Measurements from ENCODE around the gene PTPRM.

The PTPRM gene

DNA sequence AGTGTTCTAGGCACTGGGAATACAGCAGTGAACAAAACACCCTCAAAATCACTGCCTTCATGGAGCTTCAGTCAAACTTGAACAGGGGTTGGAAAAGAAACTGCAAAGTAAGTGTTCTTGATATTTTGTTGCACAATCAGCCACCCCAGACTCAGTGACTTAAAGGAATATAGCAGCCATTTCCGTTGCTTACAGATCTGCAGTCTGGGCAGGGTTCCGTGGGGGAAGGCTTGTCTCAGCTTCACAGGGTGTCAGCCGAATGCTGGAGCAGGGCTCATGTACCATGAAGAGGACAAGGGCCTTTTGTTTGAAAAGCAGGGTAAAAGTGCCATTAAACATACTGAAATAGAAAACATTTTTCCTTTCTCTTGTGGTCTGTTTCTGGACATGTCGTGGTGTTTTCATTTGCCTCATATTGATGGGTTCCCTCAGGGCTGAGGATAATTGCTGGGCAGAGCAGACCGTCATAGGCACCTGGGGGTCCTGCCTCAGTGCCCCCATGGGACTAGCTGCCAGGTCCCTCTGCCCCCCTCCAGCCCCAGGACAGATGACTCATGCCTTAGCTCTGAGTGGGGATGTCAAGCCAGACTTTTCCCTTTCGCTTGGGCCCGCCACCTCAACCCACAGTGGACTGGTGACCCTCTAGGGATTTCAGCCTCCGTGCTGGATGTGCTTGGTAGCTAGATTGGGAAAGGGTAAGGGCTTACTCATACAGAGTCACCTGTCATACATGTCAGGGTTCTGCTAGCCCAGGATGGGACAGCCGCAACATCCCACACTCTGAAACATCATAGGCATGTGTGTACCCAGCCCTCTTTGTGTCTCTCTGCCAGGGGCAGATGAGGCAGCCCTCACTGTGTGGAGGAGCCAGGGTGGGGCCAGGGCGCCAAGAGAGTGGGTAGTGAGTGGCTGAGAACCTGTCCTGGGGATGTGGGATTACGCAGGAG lies 96.5 kb downstream of the PTPRM start:
- DNase-seq, result no peak

DNA sequence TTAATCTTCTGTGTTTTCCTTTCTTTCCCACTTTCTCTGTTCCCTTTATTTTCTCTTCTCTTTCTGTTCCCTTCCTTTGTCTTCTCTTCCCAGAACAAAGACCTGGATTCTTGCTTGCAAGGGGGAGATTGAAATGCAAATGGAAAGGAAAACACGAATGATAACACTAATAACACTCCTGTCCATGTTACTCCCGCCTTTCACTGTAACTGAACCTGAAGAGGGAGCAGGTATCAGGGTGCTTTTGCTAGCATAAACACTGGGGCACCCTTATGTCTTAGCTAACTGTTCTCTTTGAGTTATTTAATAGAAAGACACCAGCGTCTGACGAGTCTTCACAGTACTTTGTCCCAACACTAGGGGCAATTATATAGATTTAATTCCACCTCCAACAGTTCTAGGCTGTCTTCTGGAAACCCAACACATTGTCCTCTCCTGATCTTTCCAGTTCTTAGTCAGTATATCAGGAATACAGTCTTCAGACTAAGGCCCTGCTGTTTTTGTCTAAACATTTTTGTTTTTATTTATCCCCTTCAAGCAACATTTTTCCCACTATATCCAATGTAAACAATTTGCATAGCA lies 99.2 kb downstream of the PTPRM start:
- DNase-seq, result no peak

DNA sequence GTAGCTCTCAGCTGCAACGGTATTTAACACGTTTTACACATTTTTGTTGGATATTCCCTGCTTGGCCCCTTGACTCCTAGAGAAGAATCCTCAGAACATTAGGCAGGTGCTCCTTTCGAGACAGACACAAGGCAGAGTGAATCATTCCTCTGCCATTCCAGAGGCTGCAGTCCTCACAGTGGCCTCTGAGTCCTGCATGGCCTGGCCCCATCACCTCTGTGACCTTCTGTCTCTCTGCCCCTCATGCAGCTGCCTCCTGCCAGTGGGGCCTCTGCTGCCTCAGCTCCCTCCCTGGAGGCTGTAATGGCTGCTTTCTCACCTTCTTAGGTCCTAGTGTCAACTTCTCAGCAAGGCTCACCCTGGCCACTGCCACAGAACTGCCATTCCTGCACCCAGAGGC lies 101.3 kb downstream of the PTPRM start:
- DNase-seq, result no peak

DNA sequence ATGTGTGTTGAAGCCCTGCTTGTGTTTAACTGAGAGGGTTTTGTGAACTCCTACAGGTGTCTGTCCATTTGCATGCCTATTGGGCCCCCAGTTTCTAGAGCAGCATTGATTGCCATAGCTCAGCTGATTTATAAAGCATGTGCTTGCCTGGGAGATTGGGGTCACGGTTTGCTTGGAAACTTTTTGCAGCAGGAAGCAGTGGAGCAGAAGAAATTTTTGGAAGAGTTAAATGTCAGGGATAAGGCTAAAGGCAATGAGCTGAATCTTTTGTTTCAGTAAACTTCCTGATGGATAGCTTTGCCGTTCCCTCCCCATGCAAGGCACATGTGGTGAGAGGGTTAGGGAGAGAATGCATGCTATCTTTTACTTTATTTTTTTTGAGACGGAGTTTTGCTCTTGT lies 102.2 kb downstream of the PTPRM start:
- DNase-seq, result no peak

DNA sequence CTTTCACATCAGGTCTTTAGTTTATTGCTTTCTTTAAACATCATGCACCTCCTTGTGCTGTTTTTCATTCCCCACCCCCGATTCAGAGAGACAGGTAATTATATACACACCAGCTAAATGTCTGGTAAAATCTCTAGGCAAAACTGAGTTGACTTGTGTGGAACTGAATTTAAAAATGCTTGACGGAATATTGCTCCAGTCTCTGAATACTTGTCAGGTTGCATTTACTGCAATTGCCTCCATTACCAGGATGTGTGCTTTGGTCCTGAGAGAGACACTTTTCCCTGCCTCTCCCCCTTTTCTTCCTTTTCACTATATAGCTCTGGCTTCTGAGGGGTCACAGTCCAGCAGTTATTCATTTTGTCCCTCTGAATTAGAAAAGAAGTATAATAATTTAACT lies 104.0 kb downstream of the PTPRM start:
- no peak for DNase-seq

DNA sequence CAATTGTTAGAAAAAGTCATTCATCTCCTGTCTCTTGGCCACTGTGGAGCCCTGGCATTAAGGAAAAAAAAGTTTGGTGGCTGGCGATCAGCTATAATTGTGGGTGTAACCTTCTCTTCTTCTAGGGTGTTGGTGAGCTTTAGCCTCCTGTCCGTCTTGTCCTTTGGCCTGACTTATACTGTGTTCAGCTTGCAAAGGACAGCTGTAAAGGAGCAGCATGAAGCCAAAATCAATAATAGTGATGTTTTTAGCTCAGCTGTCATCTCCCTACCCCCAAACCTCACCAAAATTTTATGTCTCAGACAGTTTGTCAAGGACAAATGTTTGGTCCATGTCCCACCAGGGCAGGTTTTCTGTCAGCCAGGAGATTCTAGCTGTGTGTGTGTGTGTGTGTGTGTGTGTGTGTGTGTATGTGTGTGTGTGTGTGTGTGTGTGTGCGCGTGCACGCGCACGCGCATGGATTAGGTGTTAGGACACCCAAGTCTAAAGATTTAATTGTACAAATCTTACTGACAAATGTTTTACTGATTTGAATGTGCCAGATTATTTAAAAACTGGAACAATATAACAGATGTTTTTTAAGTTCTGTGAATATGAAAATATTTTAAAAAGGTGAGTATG lies 109.2 kb downstream of the PTPRM start:
- DNase-seq, result no peak

DNA sequence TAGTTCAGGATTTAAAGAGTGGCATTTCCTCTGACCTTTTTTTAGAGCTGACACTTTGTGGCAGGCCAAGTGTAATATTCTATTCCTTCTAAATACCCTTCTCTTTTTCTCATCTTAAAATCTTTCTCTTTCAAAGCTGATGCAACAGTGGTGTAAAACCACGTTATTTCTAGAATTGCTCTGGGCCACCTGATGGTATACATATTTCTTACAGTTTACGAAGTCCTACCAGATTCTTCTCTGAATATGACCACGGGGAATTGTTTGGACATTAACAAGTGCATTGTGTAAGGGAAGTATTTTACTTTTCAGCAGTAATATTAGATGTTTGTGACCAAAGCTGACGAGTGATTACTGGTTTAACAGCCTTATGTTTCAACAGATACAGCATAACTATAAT lies 109.9 kb downstream of the PTPRM start:
- DNase-seq, result no peak

DNA sequence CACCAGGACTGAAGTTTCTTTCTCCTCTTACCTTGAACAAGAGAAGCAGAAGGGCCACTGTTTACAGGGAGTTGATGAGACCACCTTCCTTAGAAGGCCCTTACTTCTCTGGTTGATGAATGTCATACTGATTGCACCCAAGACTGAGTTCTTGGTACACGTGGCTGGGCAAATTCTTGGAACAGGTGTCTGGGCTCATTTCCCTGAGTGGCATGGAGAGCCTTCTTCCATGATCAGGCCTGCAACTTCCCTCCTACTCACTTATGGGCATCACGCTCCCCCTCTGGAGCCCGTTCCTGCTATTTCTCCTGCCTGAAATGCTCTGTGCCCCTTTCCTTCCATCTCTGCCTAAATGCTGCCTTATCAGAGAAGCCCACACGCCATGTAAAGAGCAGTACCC lies 110.3 kb downstream of the PTPRM start:
- DNase-seq, result no peak

DNA sequence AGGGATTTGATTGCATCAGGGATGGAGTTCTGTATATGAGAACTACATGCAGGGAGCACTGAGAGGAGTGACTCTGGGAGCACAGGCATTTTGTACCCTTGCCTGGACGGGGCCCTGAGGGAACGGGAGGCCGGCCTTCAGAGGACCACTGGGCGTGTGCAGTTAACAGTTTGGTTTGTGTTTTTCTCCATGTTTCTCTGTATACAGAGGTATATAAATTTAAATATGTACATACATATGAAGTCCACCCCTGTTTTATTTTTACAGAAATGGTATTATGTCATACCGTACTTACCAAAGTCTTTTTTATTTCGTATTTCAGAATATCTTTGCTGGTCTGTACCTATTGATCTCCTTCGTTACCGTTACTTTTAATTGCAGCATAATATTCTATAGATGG lies 111.3 kb downstream of the PTPRM start:
- no peak for DNase-seq

DNA sequence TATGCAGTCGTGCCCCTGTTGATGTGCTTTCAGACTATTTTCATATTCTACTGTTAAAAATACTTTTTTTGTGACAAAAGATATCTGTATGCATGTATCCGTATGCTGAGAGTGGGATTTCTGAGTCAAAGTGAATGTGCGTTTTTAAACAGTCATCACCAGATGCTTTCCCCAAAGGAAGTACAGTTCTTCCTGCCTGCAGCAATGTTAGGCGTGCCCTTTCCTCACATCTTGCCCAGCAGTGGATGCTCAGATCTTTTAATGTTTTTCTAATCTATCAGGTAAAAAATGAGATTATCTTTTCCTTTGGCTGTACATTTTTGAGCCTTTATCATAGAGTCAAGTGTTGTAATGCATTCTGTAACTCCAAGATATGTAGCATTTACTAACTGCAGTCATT lies 111.7 kb downstream of the PTPRM start:
- DNase-seq, result no peak

DNA sequence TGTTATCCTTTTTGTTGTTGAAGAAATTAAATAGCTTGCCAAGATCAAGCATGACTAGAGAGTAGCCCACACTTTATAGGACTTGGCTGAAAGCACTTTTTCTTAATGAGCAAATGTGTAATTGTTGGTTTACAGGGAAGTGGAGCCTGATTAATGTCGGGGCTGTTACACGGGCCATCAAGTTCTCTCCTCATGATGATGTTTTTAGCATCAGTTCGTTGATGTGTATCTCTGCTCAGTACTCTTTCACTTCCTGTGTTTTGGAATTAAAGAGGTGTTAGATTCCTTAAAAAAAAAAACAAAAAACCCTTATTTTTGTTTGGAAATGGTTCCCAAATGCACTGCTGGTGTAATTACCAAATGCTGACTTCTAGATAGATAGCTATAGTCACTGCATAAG lies 114.2 kb downstream of the PTPRM start:
- no peak for DNase-seq

DNA sequence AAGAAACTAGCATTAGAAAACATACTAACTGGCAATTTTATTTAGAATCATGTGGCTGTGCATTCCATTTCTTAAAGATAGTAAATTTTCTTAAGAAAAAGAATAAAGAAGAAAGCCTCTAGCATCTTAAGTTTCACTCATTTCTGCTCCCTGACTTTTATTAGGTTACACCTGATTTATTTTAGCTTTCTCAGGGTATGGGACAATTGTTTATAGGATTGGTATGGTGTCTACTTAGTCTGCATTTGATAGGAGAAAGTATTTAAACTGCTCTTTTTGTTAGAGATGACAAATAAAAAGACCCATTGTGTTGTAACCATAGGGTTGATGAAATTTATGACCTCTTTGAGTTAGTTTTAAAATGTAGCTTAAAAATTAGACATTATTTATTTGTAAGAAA lies 115.2 kb downstream of the PTPRM start:
- DNase-seq, result no peak

DNA sequence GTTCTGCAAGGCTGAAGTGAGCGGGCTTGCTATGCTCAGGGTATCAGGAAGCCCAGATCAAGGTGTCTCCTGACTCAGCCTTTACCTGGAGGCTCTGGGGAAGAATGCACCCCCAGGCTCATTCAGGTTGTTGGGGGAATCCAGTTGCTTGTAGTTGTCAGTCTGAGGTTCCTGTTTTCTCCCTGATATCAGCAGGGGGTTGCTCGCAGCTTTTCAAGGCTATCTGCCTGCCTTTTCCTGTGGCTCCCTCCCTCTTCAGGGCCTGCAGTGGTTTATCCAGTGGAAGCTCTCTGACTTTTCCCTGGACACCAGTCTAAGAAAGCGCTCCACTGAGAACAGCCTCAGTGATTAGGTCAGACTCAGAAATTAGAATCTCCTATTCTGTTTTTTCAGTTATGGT lies 116.6 kb downstream of the PTPRM start:
- DNase-seq, result no peak

DNA sequence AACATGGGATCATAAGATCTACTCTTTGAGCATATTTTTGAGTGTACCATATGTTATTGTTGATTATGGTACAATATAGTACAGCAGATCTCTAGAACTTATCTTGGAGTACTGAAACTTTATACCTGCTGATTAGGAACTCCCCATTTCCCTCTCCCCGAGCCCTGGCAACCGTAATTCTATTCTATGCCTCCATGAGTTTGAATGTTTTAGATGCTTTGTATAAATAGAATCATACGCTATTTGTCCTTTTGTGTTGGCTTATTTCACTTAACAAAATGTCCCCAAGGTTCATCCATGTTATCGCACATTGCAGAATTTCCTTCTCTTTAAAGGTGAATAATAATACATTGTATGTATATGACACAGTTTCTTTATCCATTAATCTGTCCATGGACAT lies 117.2 kb downstream of the PTPRM start:
- no peak for DNase-seq

DNA sequence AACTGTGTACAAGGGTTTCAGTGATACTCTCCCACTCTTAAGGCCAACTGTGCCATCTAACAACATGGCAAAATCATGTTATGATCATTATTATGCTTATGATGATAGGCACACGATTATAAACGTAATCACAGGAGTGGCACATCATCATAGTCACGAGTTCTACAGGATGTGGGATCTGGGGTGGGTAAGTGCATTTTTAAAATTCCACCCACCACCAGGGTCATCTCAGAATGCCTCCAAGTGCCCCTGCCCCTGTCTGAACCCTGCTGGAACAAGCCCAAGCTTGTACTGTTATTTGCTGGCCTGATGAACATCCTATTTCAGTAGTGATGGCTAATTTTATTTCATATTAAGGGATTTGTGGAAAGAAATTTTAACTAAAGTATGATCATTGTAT lies 117.8 kb downstream of the PTPRM start:
- no peak for DNase-seq

DNA sequence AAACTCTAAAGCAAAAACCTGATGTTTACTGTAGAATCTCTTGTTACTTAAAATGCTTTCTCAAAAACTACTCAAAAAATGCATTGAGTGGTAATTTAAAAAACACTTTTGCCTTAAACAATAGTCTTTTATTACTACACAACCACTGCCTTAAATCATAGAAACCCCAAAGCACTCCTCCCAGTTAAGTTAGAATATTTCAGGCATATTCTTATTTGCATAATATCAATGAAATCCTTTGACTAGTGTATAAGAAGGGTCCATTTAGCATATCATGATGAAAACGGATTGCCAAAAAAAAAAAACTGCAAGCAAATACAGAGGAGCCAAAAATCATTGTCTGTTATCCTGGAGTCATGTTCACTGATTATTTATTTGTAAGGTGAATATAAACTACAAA lies 119.2 kb downstream of the PTPRM start:
- no peak for DNase-seq

DNA sequence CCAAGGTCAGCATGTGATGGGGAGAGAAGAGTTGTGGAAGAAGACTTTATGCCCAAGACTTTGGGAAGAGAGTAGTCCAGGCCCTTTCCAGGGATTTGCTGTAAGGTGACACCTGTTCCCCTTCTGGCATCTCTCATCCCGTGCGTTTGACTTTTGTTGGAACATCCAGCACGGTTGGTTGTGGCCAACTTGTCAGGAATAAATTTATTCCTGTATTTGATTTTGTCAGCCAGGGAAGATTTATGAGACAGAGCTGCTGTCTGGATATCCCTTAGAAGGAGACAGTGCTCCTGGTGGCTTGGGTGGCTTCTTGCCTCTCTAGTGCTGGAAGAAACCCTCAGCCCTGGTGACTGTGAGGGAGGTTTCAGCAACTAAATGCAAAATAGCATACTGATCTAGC lies 121.5 kb downstream of the PTPRM start:
- DNase-seq, result no peak

DNA sequence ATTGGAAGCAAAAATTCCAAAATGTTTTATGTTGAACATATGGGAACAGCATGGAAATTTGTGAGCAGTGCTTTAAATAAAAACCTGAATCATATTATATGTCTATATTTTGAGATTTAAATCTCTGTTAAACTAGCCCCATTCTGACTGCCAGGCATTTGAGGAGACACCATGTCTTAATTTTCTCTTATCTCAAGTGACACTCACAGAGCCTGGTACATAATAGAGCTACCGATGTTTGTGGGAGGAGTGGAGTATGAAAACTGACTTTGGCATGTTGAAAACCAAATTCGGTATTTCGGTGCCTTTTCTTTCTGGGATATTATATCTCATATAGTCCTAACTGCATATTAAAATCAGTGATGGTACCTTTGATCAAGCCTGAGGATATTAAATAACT lies 124.1 kb downstream of the PTPRM start:
- DNase-seq, result no peak

DNA sequence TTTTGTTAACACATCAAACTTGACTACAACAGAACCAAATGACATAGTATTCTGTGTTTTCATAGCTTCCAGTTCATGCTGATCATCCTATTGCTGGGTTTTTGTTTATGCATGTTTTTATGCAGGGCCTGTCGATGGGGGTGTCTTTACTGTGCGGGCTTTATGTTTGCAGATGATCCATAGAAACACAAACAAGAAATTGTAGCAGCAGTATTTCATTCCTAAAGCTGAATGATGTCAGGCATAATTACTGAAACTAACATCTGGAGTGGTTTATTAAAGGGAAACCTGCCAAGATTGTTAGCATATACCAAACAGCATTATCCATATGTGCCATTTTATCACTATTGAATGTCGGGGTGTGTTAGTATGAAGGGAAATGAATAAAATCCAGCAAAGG lies 129.7 kb downstream of the PTPRM start:
- no peak for DNase-seq

DNA sequence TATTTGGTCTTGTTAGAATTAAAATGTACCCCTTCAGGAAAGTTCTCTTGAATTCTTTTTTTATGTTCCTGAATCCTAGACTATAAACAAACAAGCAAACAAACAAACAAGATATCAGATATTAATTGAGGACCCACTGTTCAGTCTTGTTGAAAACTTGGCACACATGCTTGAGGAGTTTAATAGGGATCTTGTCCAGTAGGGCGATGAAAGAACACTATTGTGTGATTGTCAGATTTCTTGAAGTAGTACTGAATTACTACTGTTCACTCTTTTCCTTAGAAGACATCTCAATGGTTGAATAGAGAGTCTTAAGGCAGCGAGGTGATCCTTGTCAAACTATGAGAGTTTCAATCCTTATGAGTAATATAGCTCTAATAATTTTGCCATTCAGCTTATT lies 130.2 kb downstream of the PTPRM start:
- no peak for DNase-seq

DNA sequence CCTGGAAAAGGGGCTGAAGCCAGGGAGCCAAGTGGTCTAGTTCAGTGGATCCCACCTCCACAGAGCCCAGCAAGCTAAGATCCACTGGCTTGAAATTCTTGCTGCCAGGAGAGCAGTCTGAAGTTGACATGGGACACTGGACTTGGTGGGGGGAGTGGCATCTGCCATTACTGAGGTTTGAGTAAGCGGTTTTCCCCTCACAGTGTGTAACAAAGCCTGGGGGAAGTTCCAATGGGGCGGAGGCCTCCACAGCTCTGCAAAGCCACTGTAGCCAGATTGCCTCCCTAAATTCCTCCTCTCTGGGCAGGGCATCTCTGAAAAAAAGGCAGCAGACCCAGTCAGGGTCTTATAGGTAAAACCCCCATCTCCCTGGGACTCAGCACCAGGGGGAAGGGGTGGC lies 144.4 kb downstream of the PTPRM start:
- DNase-seq, result no peak

DNA sequence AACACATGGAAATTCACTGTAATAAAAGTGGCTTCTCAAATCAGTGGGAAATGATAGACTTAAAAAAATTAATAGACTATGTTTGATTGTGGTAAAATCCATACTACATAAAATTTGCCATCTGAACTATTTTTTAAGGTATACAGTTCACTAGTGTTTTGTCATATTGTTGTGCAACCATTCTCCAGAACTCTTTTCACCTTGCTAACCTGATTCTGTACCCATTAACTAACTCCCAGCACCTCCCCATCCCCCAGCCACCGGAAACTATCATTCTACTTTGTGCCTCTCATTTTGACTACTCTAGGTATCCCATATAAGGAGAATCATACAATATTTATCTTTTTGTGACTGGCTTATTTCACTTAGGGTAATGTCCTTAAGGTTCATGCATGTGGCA lies 153.3 kb downstream of the PTPRM start:
- DNase-seq, result no peak

DNA sequence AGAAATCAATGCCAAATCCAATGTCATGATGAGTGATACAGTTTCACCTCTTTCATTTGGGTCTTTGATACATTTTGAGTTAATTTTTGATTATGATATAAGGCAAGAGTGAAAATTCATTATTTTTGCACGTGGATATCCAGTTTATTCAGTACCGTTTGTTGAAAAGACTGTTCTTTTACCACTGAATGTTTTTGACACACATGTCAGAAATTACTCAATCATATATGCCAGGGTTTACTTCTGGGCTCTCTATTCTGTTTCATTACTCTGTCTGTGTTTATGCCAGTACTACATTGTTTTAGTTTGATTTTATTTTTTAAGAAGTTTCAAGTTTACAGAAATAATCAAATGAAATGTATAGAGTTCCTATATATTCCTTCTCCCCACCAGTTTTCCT lies 154.4 kb downstream of the PTPRM start:
- DNase-seq, result no peak

Data from hypothalamus (tissue), 51 donors.